ENCODE data around the gene CAMK4.
"Not testable (repeated sequence)": the region's sequence is repeated elsewhere in the genome, so short reads cannot be mapped to it uniquely, and the experiment has no call there.

The CAMK4 gene

DNA sequence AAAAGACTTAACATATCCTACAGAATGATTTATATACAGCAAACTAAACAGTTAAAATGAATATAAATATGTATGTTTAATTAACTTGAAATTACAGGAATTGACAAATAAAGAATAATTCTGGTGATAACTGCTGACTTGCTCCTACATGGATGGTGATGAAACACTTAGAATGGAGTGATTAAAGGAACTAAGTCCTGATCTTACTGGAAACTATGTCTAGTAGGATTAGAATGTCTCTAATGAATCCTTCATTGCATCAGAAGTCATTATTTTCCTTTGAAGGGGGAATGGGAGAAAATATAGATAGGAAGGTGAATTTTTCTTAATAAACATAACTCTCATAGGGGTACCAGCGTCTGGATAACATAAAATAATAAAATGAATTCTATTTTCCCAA is 77.1 kb downstream of the CAMK4 start:
- no peak for ATAC-seq
- Mint-ChIP-seq H3K36me3 (no peaks in the 10 kb centered on the region), H3K9me3 (peaks cover 3% of the 10 kb centered on the region), H3K27me3 (no peaks in the 10 kb centered on the region), H3K4me1 (no peaks in the 10 kb centered on the region), H3K4me3 (no peak overlapping the region), H3K27ac (no peak overlapping the region)

DNA sequence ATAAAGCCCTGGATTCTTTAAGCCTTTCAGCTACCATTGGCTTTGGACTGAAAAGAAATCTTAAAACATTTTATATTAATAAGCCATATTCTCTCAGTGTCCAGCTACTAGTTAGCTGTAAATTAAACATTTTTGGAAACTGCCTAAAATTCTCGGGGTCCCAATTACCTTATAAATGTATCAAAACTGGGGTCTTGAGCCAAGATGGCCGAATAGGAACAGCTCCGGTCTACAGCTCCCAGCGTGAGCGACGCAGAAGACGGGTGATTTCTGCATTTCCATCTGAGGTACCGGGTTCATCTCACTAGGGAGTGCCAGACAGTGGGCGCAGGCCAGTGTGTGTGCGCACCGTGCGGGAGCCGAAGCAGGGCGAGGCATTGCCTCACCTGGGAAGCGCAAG is 77.9 kb downstream of the CAMK4 start:
- not testable (repeated sequence) for H3K9me3 Mint-ChIP-seq, H3K4me3 Mint-ChIP-seq, ATAC-seq, H3K27me3 Mint-ChIP-seq, H3K36me3 Mint-ChIP-seq, H3K27ac Mint-ChIP-seq, H3K4me1 Mint-ChIP-seq

DNA sequence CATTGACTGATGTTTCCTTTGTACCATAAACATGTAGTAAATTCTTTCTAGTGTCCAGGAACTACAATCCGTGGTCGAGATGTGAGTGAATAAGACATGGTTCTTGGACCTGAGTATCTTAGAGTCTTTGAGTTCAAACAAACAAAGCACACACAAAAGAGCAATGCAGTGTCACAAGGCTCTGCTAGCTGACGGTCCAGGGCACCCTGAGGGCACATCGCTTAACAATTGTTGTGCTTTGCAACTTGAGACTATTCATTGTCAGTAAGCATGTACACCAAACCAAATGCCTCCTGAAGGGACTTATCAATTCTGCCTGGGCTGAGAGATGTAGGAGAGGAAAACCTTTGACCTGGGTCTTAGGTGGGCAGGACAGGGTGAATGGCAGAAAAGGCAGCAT is 84.8 kb downstream of the CAMK4 start:
- H3K27me3 Mint-ChIP-seq: no peaks in the 10 kb centered on the region
- H3K36me3 Mint-ChIP-seq: no peaks in the 10 kb centered on the region
- no peak overlapping the region for H3K27ac Mint-ChIP-seq
- no peak overlapping the region for H3K4me3 Mint-ChIP-seq
- no peaks in the 10 kb centered on the region for H3K9me3 Mint-ChIP-seq
- H3K4me1 Mint-ChIP-seq: no peaks in the 10 kb centered on the region
- ATAC-seq: peak; percentile 34

DNA sequence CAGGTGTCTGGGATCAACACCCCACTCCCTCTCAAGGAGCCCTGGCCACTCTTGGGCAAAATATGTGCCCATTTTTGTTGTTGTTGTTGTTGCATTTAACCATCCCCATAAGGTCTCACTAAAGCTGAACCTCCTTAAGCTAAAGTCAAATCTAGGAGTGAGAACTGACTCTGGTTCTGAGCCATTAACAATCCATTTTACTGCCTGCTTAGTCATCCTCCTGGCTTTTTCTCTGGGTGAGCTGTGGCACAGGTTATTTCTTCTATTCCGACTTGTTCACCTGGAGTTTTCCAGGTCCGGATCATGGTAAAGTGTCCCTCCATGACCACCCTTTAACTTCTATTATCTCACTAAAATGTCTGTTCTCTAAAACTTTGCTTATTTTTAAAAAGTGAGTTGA is 85.2 kb downstream of the CAMK4 start:
- Mint-ChIP-seq H3K4me1 (no peaks in the 10 kb centered on the region), H3K27me3 (no peaks in the 10 kb centered on the region), H3K9me3 (no peaks in the 10 kb centered on the region), H3K4me3 (no peak overlapping the region), H3K27ac (no peak overlapping the region), H3K36me3 (no peaks in the 10 kb centered on the region)
- ATAC-seq: no peak

DNA sequence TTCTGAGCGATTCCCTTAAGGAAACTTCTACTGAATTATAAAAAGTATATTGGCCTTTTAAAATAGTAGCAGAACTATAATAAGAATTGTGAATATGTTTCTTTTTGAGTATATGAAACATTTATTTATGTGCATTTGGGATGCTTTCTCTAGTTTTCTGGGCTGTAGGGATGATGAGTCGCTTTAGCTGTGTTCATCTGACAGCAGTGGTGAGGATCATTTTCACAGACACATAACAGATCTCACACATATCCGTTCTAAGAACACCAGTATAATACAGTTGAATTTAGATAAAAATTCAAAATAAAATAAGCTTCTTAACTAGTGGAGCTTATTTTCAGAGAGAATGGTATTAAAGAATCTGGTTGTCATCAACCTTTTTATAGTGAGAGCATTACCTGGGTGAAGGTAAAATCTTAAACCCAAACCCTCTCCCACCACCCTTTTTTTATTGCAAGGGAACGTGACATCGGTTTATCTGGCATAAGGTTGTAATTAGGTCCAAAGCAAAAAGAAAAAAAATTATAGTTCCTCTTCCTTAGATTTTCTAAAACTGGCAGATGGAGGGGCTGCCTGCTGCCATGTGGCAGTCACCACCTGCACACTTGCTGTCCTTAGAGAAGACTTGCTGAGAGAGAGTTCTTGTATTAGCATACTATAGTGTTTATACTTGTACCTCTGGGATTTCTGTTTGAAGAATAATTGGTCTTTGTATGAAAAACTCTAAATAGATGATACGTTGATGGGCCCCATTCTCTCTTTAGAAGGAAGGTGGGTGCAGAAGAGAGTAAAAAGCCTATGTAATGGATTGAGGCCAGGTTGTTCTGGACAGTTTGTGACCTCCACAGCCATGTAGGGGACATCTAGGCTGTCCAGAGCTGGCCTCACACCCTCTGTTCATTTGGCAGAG is 86.8 kb downstream of the CAMK4 start:
- no peak overlapping the region for H3K4me3 Mint-ChIP-seq
- H3K4me1 Mint-ChIP-seq: no peaks in the 10 kb centered on the region
- no peaks in the 10 kb centered on the region for H3K27me3 Mint-ChIP-seq
- ATAC-seq: no peak
- no peaks in the 10 kb centered on the region for H3K36me3 Mint-ChIP-seq
- H3K9me3 Mint-ChIP-seq: no peaks in the 10 kb centered on the region
- H3K27ac Mint-ChIP-seq: no peak overlapping the region

DNA sequence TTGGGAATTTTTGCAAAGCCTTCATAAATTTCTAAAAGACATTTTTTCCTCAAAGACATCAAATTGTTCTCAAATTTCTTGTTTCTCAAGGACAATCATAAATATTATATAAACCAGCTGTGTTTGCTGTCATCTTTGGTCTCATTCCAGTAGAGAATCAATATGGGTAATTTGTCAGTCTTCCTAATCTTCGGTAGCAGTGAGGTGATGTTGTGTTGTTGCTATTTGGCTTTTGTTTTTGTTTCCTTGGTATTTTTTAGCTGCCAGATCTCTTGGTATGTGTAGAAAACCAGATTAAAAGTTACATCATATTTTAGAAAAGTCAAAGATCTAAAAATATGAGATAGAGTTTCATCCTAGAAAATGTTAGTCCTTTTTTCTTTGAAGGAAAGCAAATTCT is 87.5 kb downstream of the CAMK4 start:
- no peak for ATAC-seq
- Mint-ChIP-seq H3K4me1 (no peaks in the 10 kb centered on the region), H3K9me3 (no peaks in the 10 kb centered on the region), H3K27ac (no peak overlapping the region), H3K27me3 (no peaks in the 10 kb centered on the region), H3K4me3 (no peak overlapping the region), H3K36me3 (no peaks in the 10 kb centered on the region)

DNA sequence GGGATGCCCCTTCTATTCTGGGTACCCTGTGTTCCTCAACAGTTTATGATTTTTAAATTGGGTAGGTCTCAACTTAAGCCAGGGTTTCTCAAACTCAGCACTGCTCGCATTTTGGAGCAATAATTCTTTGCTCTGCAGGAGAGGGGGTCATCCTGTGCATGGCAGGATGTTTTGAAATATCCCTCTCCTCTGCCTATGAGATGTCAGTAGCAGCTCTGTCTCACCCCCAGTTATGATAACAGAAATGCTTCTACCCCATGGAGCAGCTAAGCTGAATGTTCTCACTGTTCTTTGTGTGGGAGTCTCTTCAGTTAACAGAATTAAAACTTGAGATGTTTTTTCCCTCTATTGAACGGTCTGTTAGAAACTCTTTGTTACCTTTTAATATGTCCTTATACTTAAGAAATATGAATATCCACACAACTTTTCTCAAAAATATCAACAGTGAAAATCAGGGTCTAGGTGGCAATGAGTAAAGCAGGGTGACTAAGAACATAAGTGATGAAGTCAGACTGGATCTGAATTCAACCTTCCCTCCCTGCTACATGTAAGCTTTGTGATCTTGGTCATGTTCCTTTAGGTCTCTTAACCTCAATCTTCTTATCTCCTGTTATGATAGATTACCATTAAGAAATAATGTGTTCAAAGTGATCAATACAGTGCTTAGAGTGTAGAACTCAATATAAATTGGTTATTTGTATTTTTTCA is 89.0 kb downstream of the CAMK4 start:
- Mint-ChIP-seq H3K27ac (no peak overlapping the region), H3K4me1 (no peaks in the 10 kb centered on the region), H3K4me3 (no peak overlapping the region), H3K9me3 (no peaks in the 10 kb centered on the region), H3K36me3 (no peaks in the 10 kb centered on the region), H3K27me3 (no peaks in the 10 kb centered on the region)
- ATAC-seq: no peak

DNA sequence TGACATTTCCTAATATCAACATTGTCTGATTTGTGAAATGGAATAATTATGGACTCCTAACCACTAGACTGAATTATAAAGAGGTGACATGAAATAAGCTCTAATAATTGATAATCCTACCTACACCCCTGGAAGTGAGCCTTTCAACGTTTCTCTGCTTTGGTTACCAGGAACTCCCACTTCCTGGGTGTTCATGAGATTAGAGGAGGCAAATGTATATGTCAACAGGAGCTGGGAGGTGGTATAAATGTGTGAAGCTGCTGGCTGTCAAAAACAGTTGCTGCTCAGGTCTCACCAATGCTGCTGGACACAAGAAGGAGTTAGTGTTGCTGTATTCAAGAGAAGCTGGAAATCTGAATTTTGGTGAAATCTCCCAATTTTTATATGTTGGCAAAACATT is 96.8 kb downstream of the CAMK4 start:
- Mint-ChIP-seq H3K27ac (no peak overlapping the region), H3K9me3 (peaks cover 6% of the 10 kb centered on the region), H3K36me3 (no peaks in the 10 kb centered on the region), H3K4me3 (no peak overlapping the region), H3K27me3 (no peaks in the 10 kb centered on the region), H3K4me1 (no peaks in the 10 kb centered on the region)
- ATAC-seq: no peak

DNA sequence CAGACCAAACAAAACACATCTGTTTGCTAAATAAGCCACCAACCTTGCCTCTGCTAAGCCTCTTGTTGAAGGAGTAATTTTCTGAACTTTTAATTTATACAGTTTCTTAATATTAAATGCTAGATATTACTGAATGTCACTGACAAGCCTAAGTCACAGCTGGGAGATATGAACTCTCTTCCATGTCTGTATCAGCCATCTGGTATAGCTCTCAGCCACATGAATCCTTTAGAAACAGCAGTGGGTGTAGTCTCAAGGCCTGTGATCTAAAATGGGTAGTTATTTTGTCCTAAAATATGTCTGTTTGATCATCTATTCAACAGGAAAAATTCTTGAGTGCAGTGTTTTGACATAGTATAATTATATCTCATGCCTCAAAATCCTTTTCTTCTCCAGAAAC is 97.2 kb downstream of the CAMK4 start:
- ATAC-seq: no peak
- H3K27me3 Mint-ChIP-seq: no peaks in the 10 kb centered on the region
- H3K27ac Mint-ChIP-seq: no peak overlapping the region
- H3K4me3 Mint-ChIP-seq: no peak overlapping the region
- peaks cover 6% of the 10 kb centered on the region for H3K9me3 Mint-ChIP-seq
- H3K4me1 Mint-ChIP-seq: no peaks in the 10 kb centered on the region
- H3K36me3 Mint-ChIP-seq: no peaks in the 10 kb centered on the region

DNA sequence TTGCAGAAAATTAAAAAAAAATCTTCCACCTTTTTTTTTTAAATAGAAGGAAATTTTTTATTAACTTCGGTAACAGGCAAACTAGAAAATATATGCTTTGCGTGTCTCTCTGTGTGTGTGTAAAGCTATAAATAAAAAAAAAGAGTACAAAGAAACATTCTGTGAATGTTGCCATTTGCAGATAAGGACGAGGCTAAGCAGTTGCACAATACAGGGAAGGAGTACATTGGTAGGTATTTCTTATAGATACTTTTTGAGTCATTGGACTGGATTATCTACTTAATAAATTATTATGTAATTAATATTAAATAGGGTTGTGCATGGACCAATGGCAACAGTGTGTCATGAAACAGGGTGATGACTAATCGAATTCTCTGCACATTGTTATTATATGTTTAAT is 102.4 kb downstream of the CAMK4 start:
- peaks cover 10% of the 10 kb centered on the region for H3K9me3 Mint-ChIP-seq
- no peaks in the 10 kb centered on the region for H3K27me3 Mint-ChIP-seq
- no peak overlapping the region for H3K4me3 Mint-ChIP-seq
- no peak for ATAC-seq
- no peak overlapping the region for H3K27ac Mint-ChIP-seq
- H3K4me1 Mint-ChIP-seq: no peaks in the 10 kb centered on the region
- H3K36me3 Mint-ChIP-seq: no peaks in the 10 kb centered on the region

DNA sequence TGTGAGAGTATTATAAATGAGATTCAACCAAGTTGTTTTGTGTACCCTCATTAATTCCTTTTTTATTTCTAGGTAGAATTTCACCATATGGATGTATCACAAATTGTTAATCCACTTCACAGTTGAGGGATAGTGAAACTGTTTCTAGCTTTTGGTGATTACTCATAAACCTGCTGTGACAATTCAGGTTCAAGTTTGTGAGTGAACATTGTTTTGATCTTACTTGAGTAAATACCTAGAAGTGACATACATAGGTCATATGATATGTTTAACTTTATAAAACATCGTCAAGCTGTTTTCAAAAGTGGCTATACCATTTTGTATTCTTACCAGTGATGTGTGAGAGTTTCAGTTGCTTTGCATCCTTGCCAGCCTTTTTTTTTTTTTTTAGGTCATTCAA is 112.9 kb downstream of the CAMK4 start:
- H3K9me3 Mint-ChIP-seq: no peaks in the 10 kb centered on the region
- no peaks in the 10 kb centered on the region for H3K27me3 Mint-ChIP-seq
- ATAC-seq: no peak
- no peak overlapping the region for H3K4me3 Mint-ChIP-seq
- H3K36me3 Mint-ChIP-seq: no peaks in the 10 kb centered on the region
- H3K4me1 Mint-ChIP-seq: no peaks in the 10 kb centered on the region
- no peak overlapping the region for H3K27ac Mint-ChIP-seq

DNA sequence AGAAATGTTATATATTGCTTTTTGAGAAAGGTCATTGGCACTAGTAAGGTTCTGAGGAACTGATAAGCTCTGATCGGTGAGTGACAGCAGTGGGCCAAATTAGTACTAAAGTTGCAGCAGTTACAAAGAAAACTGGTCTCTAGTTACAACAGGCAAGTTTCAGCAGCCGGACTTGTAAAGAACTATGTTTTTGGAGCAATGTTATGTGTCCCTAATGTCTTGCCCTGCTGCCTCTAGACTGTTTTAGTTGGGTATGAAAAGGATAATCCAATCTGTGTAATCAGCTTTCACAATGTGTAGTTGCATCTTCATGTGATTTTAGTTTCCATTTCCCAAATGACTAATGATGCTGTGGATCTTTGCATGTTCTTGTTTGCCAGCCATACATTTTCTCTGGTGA is 113.5 kb downstream of the CAMK4 start:
- Mint-ChIP-seq H3K27me3 (no peaks in the 10 kb centered on the region), H3K4me3 (no peak overlapping the region), H3K4me1 (no peaks in the 10 kb centered on the region), H3K9me3 (no peaks in the 10 kb centered on the region), H3K27ac (no peak overlapping the region), H3K36me3 (no peaks in the 10 kb centered on the region)
- no peak for ATAC-seq

DNA sequence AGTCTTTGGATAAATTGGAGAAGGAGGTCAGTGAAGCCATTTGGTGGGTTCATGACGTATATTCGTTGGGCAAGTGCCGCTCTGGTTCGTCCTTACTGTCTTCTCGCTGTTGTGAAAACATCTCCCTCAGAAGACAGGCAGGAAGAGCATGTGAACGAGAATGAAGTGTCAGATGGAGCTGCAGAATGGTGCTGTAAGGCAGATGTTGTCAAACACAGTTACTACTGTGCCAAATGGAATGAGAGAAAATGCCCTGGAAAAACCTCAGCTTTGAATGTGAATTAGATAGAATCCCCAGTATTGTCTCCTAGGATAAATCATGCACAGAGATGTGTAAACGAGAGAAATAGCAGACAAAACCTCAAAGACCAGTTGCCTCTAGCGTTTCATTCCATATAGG is 121.5 kb downstream of the CAMK4 start:
- Mint-ChIP-seq H3K4me3 (no peak overlapping the region), H3K4me1 (no peaks in the 10 kb centered on the region), H3K27ac (no peak overlapping the region), H3K27me3 (peaks cover 8% of the 10 kb centered on the region), H3K9me3 (no peaks in the 10 kb centered on the region), H3K36me3 (no peaks in the 10 kb centered on the region)
- ATAC-seq: no peak

DNA sequence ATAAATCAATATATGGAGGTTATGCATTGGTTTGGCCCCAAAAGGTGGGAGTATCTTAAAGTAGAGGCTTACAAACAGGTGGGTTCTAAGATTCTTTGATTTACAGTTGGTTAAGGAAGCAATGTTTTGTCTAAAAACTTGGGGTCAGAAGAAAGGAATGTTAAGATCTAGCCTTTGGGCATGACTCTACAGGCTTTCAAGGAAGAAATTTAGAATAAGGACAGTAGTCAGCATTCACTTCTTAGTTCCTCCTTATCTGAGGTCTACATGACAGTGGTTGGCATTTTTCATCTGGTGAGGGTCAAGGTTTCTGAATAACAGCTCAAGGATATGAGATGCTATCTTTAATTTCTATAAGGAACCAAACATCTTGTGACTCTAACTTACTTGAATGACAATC is 122.8 kb downstream of the CAMK4 start:
- Mint-ChIP-seq H3K4me3 (no peak overlapping the region), H3K27me3 (peaks cover 8% of the 10 kb centered on the region), H3K27ac (no peak overlapping the region), H3K4me1 (no peaks in the 10 kb centered on the region), H3K9me3 (no peaks in the 10 kb centered on the region), H3K36me3 (no peaks in the 10 kb centered on the region)
- no peak for ATAC-seq

DNA sequence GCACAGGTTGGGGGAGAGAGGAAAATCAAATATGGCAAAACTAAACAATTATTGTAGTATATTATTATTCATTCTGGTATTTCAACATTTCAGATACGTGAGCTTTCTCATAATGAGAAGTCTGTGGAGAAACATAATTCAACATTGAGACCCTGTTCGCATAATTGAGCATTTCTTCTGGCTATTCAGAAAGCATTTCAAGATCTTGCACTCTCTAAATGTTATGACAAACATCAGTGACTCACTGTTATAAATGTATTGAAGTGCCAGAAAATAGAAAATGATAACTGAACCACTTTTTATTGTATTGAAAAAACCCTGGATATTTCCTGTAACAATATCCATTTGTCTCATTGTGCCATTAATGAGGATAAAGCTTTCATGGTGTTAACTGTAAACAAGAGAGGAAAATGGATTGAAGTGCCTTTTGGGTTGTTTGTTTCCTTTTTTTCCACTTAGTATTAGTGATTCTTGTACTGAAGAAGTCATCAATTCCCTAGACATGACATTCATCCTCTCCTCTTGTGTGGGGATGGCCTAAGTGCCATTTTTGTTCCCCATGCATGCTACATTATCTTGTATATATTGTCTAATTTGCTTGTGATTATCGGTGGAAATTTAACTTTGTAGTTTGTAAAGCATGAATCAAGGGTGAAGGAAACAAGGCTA is 124.6 kb downstream of the CAMK4 start:
- no peaks in the 10 kb centered on the region for H3K36me3 Mint-ChIP-seq
- H3K4me3 Mint-ChIP-seq: no peak overlapping the region
- no peaks in the 10 kb centered on the region for H3K9me3 Mint-ChIP-seq
- ATAC-seq: no peak
- H3K27ac Mint-ChIP-seq: no peak overlapping the region
- no peaks in the 10 kb centered on the region for H3K4me1 Mint-ChIP-seq
- no peaks in the 10 kb centered on the region for H3K27me3 Mint-ChIP-seq

DNA sequence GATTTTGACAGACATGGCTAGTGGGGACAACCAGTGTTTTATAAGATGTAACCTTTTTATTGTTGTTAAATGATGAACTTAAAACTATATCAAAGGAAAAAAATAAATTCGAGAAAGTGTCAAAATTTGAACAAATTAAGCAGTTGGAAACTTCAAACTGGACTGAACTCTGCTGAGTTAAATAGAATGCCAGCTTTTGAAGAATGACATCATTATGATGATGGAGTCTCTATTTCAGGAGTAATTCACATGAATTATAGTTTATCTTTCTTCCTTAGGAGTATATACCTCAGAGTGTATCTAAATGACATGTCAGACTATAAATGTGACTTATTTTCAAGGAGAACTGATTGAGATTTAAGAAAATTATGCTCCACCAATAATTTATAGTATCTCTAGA is 125.2 kb downstream of the CAMK4 start:
- H3K4me3 Mint-ChIP-seq: no peak overlapping the region
- H3K27me3 Mint-ChIP-seq: no peaks in the 10 kb centered on the region
- no peaks in the 10 kb centered on the region for H3K36me3 Mint-ChIP-seq
- H3K9me3 Mint-ChIP-seq: no peaks in the 10 kb centered on the region
- ATAC-seq: no peak
- H3K27ac Mint-ChIP-seq: no peak overlapping the region
- no peaks in the 10 kb centered on the region for H3K4me1 Mint-ChIP-seq
